CD1c-positive myeloid dendritic cell (primary cell): ENCODE results near the gene F3.
"Not testable (repeated sequence)": the region's sequence is repeated elsewhere in the genome, so short reads cannot be mapped to it uniquely, and the experiment has no call there.

Experiments used
- DNase-seq: peaks from one replicate; pipeline ENCODE4 v3.0.0-alpha.2; 2016; ENCODE audit errors: extremely low spot score

The F3 gene

DNA sequence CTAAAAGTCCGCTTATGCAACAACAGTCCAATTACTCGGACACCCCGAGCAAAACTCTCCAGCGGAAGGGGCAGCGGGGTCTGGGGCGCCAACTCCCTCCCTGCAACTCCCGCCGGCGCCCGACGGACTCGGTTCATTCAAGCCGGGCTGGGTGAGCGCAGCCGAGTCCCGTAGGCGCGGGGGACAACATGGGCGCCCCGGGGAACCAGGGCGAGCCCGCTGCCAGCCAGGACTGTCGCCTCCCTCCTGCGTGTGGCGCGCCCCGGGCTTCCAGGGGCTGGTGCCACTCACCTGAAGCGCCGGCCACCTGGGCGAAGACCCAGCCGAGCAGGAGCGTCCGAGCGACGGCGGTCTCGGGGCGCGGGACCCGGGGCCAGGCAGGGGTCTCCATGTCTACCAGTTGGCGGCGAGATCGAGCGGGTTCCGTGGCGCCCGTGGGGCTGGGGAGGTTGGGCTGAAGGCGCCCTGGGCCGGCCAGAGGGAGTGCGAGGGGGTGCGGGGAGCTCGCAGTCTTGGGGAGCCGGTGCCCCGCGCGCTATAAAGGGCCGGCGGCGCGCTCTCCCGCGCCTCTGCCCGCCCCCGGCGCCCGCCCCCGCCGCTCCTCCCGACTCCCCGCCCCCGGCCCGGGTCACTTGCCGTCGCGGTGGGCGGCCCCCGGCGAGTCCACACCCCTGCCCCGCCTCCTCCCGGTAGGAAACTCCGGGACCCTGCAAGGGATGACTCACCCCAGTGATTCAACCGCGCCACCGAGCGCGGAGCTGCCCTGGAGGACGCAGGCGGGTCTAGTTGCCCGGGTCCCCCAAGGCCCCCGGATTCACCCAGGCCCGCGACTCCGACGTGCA lies at the start of gene F3:
Gene F3 (minus strand): TSS at position 514 of the 842 bp plus-strand sequence. CDS start 123 bp downstream, at position 391.
- peak; percentile 90 for DNase-seq

DNA sequence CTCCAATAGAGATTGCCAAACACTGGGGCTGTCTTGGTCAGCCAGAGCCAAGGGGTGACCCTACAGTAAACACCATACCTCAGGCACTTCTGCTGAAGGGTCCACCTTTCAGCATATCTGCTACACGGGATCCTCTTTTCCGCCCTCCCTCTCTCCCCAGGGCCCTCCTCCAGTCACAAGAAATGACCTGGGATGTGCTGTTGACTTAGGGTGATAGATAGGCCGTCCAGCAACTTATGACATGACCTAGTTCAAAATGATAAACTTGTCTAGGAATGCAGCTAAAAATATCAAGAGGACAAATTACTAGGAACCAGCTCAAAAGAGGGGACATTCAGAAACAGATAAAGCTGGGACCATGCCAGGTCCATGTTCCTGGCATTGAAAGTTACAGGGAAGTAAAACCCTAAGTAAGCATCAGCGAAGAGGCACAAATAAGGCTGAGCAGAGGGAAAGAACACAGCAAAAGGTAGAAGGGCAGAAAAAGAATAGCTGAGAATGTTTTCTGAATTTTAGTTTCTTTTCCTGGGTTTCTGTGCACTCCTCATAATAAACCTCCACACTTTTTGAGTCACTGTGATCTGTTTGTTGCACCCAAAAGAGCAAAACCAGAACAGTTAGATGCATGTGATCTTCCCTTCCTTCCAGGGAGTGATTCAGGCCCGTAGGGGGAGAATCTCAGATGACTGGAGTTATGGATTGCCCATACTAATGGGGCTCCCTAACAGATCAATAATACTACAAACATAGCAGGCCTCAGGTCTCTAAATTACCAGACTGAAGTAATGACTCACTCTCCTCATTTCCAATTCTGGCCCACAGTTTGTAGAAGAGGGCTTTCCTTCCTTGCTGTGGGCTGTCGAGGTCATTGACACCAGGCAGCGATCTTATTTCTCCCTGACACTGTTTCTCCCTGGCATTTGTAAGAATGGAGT lies 48.9 kb upstream of the F3 start:
- DNase-seq = no peak

DNA sequence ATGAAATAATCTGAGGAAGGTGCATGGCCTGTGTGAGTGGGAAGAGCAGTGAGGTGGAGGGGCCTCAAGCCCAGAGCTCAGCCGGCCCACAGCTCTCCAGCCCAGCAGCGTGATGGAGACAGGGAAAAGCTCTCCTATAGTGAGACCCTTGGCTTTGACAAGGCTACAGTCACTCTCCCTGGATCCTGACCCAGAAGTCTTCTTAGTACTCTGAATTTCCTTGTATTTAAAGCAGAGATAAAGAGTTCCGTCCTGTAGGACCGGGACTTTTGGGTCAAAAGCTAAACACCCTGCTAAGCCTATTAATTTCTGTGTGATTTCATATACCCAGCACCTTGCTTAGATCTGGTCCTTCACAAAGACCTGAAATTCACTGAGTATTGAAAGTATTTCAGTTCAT lies 48.2 kb upstream of the F3 start:
- no peak for DNase-seq

DNA sequence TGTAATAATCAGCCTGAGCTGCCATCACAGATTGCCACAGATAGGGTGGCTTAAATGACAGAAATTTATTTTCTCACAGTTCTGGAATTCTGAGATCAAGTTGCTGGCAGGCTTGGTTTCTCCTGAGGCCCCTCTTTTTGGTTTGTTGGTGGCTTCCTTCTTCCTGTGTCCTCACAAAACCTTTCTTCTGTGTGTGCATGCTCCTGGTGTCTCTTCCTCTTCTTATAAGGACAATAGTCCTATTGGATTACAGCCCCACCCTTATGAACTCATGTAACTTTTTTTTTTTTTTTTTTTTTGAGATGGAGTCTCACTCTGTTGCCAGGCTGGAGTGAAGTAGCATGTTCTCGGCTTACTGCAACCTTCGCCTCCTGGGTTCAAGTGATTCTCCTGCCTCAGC lies 41.0 kb upstream of the F3 start:
- no peak for DNase-seq

DNA sequence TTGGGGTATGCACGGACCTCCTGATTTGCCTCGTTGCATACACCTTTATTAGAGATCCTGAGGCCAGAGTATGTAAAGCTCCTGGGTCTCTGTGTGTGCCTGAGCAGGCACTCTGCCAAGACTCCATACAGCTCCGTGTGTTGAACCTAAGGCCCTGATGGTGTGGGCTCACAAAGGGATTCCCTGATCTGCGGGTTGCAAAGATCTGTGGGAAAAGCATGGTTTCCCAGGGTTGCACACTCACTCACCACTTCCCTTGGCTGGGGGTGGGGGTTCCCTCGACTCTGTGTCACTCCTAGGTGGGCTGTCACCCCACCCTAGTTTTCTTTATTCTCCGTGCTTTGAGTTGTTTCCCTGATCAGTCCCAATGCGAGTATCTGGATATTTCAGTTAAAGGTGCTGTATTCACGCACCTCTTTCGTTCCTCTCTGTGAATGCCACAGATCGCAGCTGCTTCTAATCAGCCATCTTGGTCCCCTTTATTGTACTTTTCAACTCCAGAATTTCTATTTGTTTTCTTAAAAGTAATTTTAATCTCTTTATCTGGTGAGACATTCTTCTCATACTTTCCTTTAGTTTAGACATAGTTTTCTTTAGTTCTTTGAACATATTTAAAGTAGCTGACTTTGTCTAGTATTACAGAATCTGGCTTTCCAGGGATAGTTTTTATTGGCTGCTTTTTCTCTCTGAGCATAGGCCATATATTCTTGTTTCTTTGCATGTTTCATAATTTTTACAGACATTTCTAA lies 39.0 kb upstream of the F3 start:
- no peak for DNase-seq

DNA sequence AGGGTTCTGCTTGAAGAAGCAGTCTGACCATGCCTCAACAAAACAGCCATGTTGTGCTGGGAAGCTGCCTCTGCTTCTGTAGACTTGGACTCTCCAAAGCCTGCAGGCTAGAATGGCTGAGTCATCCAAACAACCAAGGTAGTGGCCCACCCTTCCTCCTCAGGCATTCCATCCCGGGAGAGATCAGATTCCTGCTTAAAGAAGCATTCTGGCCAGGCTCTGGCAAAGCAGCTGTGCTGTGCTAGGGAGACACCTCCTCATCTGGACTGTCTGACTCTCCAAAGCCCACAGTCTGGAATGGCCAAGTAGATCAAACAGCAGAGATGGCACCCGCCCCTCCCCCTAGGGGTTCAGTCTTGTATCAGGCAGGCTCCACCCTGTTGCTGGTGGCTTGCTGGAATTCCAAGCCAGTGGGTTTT lies 38.3 kb upstream of the F3 start:
- no peak for DNase-seq

DNA sequence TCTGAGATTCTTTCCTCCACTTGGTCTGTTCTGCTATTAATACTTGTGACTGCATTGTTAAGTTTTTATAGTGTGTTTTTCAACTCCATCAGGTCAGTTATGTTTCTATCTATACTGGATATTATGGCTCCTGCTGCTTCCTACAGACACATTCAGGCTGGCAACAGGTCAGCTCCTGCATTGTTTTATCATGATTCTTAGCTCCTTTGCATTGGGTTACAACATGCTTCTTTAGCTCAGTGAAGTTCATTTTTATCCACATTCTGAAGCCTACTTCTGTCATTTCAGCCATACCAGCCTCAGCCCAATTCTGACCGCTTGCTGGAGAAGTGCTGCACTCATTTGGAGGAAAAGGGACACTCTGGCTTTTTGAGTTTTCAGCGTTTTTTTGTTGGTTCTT lies 37.3 kb upstream of the F3 start:
- no peak for DNase-seq

DNA sequence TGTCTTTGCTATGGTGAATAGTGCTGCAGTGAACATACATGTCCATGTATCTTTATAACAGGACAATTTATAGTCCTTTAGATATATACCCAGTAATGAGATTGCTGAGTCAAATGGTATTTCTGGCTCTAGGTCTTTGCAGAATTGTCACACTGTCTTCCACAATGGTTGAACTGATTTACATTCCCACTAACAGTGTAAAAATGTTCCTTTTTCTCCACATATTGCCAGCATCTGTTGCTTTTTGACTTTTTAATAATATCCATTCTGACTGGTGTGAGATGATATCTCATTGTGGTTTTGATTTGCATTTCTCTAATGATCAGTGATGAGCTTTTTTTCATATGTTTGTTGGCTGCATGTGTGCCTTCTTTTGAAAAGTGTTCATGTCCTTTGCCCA lies 32.4 kb upstream of the F3 start:
- DNase-seq = not testable (repeated sequence)

DNA sequence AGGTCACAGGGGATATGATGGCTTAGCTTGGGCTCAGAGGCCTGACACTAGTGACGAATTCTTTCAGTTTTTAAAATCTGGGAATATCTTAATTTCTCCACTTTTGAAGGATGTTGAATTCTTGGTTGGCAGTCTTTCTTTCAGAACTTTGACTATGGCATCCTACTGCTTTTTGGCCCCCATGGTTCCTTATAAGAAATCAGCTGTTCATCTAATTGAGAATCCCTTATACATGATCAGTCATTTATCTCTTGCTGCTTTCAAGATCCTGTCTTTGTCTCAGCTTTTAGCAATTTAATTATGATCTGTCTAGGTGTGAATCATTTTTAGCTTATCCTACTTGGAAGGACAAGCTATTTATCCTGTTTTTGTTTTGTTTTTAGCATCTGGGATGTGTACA lies 31.2 kb upstream of the F3 start:
- no peak for DNase-seq

DNA sequence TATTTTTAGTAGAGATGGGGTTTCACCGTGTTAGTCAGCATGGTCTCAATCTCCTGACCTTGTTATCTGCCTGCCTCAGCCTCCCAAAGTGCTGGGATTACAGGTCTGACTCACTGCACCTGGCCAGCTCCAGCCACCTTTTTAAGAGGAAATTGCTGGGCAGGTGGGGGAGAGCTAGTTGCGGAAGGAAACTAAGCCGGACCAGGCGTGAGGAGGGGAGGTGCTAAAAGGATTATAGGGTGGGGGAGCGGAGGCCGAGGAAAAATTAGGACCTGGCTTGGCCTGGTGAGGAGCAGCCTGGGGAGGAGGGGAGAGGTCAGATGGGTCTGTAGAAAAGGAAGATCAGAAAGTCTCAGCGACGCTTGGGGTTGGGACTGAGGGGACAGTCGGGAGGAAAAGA lies 29.4 kb upstream of the F3 start:
- not testable (repeated sequence) for DNase-seq

DNA sequence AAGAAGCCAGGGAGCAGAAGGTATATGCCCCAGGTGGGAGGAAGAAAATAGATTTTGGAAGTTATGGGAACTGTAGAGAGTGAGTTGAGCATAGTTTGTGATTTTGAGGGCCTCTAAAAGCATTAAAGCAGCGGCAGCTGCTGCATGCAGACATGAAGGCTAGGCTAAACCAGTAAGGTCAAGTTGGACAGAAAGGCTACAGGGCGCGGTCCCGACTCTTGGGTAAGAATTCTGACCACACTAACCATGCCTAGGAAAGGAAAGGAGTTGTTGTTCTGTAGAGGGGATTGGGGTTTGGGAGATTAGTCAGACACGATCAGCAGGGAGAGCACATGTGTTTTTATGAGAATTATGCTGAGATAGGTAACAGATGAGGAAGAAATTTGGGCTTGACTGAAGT lies 27.2 kb upstream of the F3 start:
- DNase-seq = not testable (repeated sequence)

DNA sequence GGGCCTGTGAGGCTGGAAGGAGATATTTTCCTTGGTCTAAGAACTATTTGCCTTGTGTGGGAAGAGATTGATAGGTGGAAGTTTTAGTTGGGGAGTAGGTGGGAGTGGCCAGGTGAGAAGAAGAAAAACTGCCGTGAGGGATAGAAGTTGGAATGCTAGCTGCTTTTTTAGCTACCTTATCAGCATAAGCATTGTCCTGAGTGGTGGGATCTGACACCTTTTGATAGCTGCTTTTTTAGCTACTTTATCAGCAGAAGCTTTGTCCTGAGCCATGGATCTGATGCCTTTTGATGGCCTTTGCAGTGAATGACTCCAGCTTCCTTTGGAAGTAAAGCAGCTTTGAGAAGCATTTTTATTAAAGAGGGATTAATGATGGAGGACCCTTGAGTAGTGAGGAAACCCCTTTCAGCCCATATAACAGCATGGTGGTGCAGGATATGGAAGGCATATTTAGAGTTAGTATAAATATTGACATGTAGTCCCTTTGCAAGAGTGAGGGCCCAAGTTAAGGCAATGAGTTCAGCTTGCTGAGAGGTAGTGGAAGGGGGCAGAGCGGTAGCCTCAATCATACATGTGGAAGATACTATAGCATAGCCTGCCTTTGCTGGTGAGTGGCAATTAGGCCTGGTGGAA lies 26.5 kb upstream of the F3 start:
- DNase-seq = not testable (repeated sequence)

DNA sequence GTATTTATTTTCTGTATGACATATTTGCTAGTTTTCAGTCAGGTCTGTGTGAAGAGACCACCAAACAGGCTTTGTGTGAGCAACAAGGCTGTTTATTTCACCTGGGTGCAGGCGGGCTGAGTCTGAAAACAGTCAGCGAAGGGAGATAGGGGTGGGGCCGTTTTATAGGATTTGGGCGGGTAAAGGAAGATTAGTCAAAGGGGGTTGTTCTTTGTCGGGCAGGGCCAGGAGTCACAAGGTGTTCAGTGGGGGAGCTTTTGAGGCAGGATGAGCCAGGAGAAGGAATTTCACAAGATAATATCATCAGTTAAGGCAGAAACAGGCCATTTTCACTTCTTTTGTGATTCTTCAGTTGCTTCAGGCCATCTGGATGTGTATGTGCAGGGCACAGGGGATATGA lies 24.9 kb upstream of the F3 start:
- DNase-seq = not testable (repeated sequence)

DNA sequence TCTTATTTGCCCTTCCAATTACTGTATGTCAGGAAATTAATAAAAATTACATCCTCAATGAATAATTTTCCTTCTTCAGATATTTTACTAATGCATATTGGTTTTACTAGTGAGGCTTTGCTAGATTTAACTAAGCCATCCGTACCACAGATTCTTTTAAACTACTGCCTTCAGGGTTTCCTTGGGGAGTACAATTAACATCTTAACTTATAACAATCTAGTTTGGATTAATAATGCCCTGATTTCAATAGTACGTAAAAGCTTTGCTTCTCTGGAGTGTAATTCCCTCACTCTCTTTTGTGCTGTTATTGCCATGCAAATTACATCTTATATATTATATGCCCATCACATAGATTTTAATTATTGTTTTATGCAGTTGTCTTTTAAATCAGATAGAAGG lies 24.3 kb upstream of the F3 start:
- DNase-seq = no peak

DNA sequence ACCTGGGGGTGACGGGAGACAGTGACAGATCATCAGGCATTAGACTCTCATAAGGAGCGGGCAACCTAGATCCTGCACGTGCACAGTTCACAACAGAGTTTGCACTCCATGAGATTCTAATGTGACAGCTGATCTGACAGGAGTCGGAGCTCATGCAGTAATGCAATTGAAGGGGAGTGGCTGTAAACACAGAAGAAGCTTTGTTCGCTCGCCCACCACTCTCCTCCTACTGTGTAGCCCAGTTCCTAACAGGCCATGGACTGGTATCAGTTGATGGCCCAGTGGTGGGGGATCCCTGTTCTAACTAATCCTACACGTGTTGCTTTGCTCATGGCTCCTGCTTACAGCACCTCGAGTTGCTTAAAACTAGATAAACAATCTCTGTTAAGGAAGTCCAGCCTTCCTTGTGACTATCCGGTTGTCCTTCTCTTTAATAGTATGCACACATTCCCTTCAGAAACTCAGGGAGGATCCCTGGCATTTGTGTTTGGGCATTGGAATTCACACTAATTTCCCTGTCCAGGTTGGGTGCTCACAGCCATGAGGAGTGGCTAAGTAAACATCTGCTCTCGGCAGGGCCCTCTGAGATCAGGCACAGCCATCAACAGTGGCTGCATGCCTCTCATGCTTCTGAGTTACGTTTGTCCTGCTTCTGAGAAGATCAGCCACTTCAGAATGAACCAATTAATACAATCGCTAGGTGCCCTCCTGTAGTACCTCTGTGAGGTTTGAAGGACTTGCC lies 21.1 kb upstream of the F3 start:
- no peak for DNase-seq

DNA sequence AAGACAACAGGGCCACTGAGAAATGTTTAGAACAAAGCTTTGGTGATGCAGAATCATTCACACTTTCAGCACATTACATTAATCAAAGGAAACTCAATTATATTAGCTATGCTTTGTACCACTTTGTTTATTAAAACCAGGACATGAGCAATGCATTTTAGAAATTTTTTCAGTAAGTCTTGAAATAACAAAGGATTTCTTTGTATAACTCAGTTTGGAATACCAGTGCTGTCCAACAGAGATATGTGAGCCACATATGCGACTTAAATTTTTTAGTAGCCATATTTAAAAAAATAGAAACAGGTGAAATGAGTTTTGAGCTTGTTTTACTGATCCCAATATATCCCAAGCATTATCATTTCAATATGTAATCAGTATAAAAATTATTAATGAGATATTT lies 18.8 kb upstream of the F3 start:
- no peak for DNase-seq

DNA sequence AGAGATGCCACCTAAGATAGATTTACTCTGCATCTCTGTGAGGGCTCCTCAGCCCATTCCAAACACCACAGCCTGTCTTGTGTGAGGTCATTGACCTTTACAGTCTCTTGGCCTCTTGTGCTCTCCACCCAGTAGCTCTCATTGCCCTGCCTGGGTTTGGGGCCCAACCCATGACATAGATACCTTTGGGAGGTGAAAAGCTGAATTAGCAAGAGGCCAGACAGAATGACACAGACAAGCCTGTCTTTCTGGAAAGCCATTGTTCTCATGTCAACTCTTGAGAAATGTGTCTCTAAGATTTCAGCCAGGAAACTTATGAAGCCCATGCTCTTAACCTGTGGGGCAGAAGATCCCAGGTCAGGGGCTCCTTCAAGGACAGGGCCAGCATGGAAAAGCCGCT lies 18.4 kb upstream of the F3 start:
- DNase-seq = no peak

DNA sequence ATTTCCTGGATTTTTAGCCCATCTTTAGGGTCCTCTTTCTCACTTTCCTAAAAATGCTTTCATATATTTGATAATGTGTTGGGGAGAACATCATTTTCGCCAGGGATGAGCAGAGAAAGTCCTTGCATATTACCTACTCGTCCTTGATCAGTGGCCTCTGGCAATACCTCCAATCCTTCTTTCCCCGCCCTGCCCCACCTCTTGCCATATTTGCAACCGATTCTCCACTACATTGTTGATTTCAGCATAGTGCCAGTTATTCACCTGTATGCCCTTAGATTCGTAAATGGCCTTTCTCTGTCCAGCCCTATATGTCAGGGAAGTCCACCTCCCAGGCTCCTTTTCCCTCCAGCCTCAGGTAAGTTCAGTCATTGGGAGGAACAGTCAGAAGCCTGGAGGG lies 13.5 kb upstream of the F3 start:
- no peak for DNase-seq

DNA sequence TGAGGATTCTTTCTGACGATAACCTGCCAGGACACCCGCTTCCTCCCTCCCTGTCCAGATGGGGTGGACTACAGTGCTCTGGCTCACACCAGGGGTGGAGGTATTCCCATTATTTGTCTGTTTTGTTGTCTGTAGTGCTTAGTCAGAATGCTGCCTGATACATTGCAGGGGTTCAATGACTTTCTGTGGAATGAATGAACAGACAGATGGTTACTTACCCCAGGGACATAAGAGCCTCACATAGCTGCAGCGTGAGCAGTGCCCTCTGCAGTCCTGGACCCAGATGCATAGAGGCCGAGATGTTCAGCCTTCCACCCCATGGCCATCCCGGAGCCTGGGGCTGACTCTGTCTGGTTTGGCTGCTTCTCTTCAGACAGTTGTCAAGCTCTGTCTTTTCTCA lies 13.0 kb upstream of the F3 start:
- no peak for DNase-seq

DNA sequence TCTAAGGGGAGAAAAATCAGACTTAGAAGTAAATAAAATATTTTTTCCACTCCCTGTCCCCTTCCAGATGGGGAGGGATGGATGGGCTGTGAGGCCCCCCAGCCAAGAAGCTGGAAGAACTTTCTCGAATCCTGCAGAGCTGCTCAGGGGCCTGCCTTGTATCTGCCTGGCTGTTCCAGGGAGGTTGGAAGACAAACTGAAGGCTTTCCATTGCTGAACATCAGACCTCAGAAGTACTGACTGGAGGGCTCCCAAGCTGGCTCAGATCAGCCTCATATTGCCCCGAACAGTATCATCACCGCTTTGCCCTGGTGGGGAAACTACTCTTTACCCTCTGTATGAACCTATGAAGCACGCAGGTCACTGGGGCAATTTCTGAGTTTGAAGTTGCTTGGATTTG lies 12.4 kb upstream of the F3 start:
- DNase-seq = no peak

DNA sequence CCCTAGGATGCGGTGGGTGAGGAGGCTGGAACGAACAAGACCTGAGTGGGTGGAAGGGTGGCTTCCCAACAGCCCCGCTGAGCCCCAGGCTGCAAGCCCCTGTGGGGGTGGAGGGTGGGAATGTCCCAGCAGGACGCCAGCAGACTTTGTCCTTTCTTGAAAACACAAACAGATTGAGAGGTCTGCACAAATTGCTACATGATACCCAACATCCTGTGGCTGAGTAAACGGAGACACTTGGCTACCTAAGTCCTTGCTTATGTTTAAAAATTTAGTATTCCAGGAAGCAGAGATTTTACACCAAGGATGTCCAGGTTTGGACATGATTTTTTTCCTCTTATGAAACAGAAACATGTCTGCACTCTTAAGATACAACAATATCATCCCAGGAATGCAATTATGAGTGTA lies 11.8 kb upstream of the F3 start:
- no peak for DNase-seq
